GM12801 (cell line): ENCODE data around the gene MPHOSPH9.

ENCODE experiments used
- TF ChIP-seq, protein P1 (sequence below): IDR thresholded peaks from one replicate; pipeline ENCODE4 v1.5.1; 2011; ENCODE audit warnings: control low read depth; ENCODE audit not compliant: insufficient read length; ENCODE audit errors: extremely low read depth

The MPHOSPH9 gene

DNA sequence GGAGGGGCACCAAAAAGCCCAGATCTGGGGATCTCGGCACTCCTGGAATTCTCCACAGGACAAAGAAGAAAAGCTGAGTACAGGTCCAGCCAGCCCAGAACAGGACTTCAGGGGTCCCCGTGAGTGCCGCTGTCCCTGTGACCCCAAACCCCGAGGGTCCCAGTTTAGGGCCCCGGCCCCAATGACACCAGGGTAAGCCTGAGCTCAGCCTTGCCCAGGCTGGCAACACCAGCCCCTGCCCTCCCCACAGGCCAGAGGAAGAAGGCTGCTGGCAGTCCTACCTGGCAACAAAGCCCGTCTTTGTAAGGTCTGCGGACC is 36.9 kb upstream of the MPHOSPH9 start:
- TF ChIP-seq, protein P1, sequence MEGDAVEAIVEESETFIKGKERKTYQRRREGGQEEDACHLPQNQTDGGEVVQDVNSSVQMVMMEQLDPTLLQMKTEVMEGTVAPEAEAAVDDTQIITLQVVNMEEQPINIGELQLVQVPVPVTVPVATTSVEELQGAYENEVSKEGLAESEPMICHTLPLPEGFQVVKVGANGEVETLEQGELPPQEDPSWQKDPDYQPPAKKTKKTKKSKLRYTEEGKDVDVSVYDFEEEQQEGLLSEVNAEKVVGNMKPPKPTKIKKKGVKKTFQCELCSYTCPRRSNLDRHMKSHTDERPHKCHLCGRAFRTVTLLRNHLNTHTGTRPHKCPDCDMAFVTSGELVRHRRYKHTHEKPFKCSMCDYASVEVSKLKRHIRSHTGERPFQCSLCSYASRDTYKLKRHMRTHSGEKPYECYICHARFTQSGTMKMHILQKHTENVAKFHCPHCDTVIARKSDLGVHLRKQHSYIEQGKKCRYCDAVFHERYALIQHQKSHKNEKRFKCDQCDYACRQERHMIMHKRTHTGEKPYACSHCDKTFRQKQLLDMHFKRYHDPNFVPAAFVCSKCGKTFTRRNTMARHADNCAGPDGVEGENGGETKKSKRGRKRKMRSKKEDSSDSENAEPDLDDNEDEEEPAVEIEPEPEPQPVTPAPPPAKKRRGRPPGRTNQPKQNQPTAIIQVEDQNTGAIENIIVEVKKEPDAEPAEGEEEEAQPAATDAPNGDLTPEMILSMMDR = no peak

DNA sequence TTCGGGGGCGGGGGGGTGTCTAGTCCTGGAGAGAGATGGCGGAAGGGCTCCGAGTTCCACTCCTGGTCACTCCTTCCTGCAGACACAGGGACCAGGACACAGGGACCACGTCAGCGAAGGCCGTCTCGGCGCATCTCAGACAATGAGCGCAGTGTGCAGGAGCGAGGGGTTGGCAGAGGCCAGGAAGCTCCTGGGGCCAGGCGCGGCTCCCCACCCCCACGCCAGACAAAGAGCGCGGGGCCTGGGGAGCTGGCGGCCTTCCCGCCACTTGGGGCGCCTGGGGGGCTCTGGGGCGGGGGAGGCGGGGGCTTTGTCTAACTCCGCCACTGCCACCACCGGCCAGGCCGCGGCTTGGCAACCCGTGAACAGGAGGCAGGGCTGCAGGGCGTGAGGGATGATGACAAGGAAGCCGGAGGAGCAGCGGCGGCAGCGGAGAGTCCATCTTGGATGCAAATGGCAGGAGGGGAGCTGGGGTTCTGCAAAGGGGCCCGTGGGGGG is 36.5 kb upstream of the MPHOSPH9 start:
- TF ChIP-seq, protein P1 = no peak

GRCh38 chr12:123268850-123269249 is 35.9 kb upstream of the MPHOSPH9 start:
- TF ChIP-seq, protein P1 = no peak

DNA sequence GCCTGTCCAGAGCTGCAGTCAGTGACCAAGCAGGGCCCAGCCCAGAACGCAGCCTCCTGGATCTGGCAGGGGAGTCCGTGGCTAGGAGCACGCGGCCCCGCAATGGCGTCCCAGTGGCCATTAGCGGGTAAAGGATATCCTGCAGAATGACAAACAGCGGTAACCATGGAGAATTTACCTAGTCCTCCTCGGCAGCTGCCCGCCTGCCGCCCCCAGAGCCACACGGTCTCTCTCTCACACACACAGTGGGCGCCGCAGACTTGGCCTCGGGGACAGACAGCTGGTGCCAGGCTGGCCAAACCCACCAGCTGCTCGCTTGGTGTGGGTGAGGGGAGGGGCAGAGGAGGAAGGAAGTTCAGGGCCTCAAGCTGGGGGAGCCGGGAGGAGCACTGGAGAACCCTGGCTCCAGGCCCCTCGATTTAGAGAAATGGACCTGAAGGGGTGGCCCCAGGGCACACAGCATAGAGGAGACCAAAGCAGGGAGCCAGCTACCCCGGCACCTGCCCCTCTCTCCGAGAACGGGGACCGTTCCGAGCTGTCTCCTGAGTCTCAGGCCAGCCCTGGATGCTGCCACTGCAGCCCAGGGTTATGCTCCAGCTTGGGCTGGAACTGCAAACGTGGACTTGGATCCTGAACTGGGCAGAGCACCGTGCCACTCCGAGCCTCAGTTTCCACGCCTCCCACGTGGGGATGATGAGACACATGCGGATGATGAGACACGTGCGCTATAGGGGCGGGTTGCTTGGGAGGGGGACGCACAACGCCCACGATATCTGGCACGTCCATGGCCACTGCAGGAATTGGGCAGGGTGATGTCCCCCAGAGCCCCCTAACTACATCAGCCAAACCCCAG is 35.3 kb upstream of the MPHOSPH9 start:
- TF ChIP-seq, protein P1 = no peak

GRCh38 chr12:123267335-123267920 is 34.5 kb upstream of the MPHOSPH9 start:
- TF ChIP-seq, protein P1 = no peak

DNA sequence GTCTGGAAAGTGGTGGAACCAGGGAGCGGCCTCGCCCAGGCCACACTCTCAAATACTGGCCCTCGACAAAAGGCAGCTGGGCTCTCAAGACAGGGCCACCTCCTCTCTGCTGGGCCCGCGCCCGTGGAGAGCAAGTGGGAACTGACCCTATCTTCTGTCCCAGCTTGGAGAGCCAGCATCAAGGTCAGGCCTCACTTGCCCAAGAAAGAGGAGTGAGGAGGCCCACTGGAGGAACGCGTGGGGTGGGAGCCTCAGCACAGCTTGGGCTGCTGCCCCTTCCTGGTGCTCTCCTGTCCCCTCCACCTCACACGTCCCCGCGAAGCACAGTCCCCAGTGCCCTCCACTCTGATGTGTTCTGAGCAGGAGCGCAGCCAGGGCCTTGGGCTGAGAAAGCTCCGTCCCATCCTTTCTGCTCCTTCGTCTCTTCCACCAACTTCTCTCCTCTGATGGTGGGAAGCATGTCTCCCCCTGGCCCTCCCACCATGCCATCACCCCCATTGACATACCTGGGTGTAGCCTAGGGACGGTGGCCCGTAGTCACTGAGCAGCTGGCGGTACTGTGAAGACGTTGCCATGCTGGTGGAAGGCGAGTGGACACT is 33.8 kb upstream of the MPHOSPH9 start:
- TF ChIP-seq, protein P1 = no peak

- TF ChIP-seq, protein P1 = no peak
These were observed 33.1 kb upstream of the MPHOSPH9 start for GRCh38 chr12:123265851-123266678.
